Measurements from ENCODE around the gene BTBD1. TPM values are rescaled to one million over a fixed set of nuclear protein-coding genes. Genes with fewer than 3 reads are reported as not detected.

Gene BTBD1
- 141 and 147 TPM in 2 replicates for total RNA-seq

GRCh38 chr15:83066734-83067637, at the start of gene BTBD1:
Gene BTBD1 (minus strand): TSS chr15:83067252. CDS start chr15:83067151, 101 bp downstream.

GRCh38 chr15:83106994-83107840, 40.2 kb upstream of the BTBD1 start, which contains the start of gene TM6SF1:
Gene TM6SF1 (plus strand): TSS chr15:83107645. CDS start chr15:83107681, 36 bp downstream.

GRCh38 chr15:83011271-83012075, 55.6 kb downstream of the BTBD1 start, which contains the start of gene C15orf40:
Gene C15orf40 (minus strand): TSS chr15:83011639. CDS start chr15:83011607, 32 bp downstream.

GRCh38 chr15:82985688-82986441, 81.2 kb downstream of the BTBD1 start, which contains the start of gene RAMAC:
Gene RAMAC (plus strand): TSS chr15:82986210. CDS start chr15:82989019, 2,809 bp downstream.

Small RNA genes within 50 kb of the gene (small RNA-seq; reads per million reads assigned to genes)
- 0.35 reads per million for gene MIR4515

Other genes with a start within 250 kb of the BTBD1 start
- 0.53 and 1.2 TPM in 2 replicates for gene HOMER2, start 114.5 kb downstream of the BTBD1 start, total RNA-seq
- gene RAMAC, start 81.0 kb downstream of the BTBD1 start, total RNA-seq: 20.2 and 21.8 TPM in 2 replicates
- gene C15orf40, start 55.6 kb downstream of the BTBD1 start, total RNA-seq: 10.7 and 12.2 TPM in 2 replicates
- gene TM6SF1, start 40.4 kb upstream of the BTBD1 start, total RNA-seq: 20.4 and 42.3 TPM in 2 replicates
- 126 and 141 TPM in 2 replicates for gene HDGFL3, start 140.6 kb upstream of the BTBD1 start, total RNA-seq
- gene BNC1, start 217.4 kb upstream of the BTBD1 start, total RNA-seq: 6.9 and 12.8 TPM in 2 replicates